HUES48 (cell line): Measurements from ENCODE around the gene PNPLA5.

Experiments used
- H3K27ac ChIP-seq: one replicate; pipeline ENCODE4 v1.7.0; 2013; ENCODE audit warnings: low read depth, low read length, inconsistent platforms
- H3K27me3 ChIP-seq: 2 replicates; pipeline ENCODE4 v1.6.1; 2013; ENCODE audit warnings: mild to moderate bottlenecking, low read length; ENCODE audit not compliant: control insufficient read depth, insufficient read depth
- H3K36me3 ChIP-seq: 2 replicates; pipeline ENCODE4 v1.6.1; 2013; ENCODE audit warnings: low read length; ENCODE audit not compliant: control insufficient read depth, insufficient read depth
- H3K4me1 ChIP-seq: 2 replicates; pipeline ENCODE4 v1.6.1; 2013; ENCODE audit warnings: mild to moderate bottlenecking, low read length; ENCODE audit not compliant: control insufficient read depth, insufficient read depth
- H3K4me3 ChIP-seq: 2 replicates; pipeline ENCODE4 v1.5.1; 2013; ENCODE audit warnings: mild to moderate bottlenecking, low read depth, low read length
- H3K9ac ChIP-seq: 2 replicates; pipeline ENCODE4 v1.6.1; 2013; ENCODE audit warnings: mild to moderate bottlenecking, low read depth, low read length, moderate library complexity
- H3K9me3 ChIP-seq: 2 replicates; pipeline ENCODE4 v1.6.1; 2013; ENCODE audit warnings: low read length; ENCODE audit not compliant: control insufficient read depth, insufficient read depth

The PNPLA5 gene

GRCh38 chr22:43891360-43892182, at the start of gene PNPLA5:
Gene PNPLA5 (minus strand): TSS chr22:43892013. CDS start chr22:43891880, 133 bp downstream.
- Histone ChIP-seq H3K4me3 (peak within 1 kb of the TSS; percentile 81), H3K9me3 (no peaks in the 10 kb centered on the region), H3K27me3 (peaks cover 15% of the 10 kb centered on the region), H3K9ac (peak within 1 kb of the TSS; percentile 62), H3K27ac (no peak within 1 kb of the TSS), H3K36me3 (no peaks in the 10 kb centered on the region; the same call in 1 of the 2 replicates), H3K4me1 (0 out of 2 replicates have a peak, but pooled peaks cover 2% of the 10 kb centered on the region)

- Histone ChIP-seq H3K9me3 (no peaks in the 10 kb centered on the region), H3K36me3 (peaks cover 84% of the 10 kb centered on the region), H3K9ac (no peak overlapping the region), H3K4me3 (no peak overlapping the region), H3K4me1 (no peaks in the 10 kb centered on the region), H3K27me3 (no peaks in the 10 kb centered on the region), H3K27ac (no peak overlapping the region)
Observed at GRCh38 chr22:43941449-43941848, 49.6 kb upstream of the PNPLA5 start.

- no peak overlapping the region for H3K4me3 ChIP-seq
- H3K9me3 ChIP-seq = no peaks in the 10 kb centered on the region
- peaks cover 89% of the 10 kb centered on the region for H3K36me3 ChIP-seq
- H3K27me3 ChIP-seq = no peaks in the 10 kb centered on the region
- H3K27ac ChIP-seq = no peak overlapping the region
- no peaks in the 10 kb centered on the region for H3K4me1 ChIP-seq
- H3K9ac ChIP-seq = no peak overlapping the region
Observed at GRCh38 chr22:43931771-43932170, 40.0 kb upstream of the PNPLA5 start.

GRCh38 chr22:43928908-43929307, 37.1 kb upstream of the PNPLA5 start:
- H3K9ac ChIP-seq = no peak overlapping the region
- no peaks in the 10 kb centered on the region for H3K9me3 ChIP-seq
- H3K27ac ChIP-seq = no peak overlapping the region
- 0 out of 2 replicates have a peak, but pooled peaks cover 6% of the 10 kb centered on the region for H3K4me1 ChIP-seq
- peaks cover 66% of the 10 kb centered on the region for H3K36me3 ChIP-seq
- H3K27me3 ChIP-seq = no peaks in the 10 kb centered on the region
- no peak overlapping the region for H3K4me3 ChIP-seq

GRCh38 chr22:43928468-43928867, 36.7 kb upstream of the PNPLA5 start:
- H3K4me1 ChIP-seq = 0 out of 2 replicates have a peak, but pooled peaks cover 6% of the 10 kb centered on the region
- no peak overlapping the region for H3K4me3 ChIP-seq
- no peaks in the 10 kb centered on the region for H3K27me3 ChIP-seq
- H3K27ac ChIP-seq = no peak overlapping the region
- H3K9ac ChIP-seq = no peak overlapping the region
- no peaks in the 10 kb centered on the region for H3K9me3 ChIP-seq
- peaks cover 62% of the 10 kb centered on the region for H3K36me3 ChIP-seq

GRCh38 chr22:43926349-43926710, 34.5 kb upstream of the PNPLA5 start:
- Histone ChIP-seq H3K9me3 (no peaks in the 10 kb centered on the region), H3K4me3 (no peak overlapping the region), H3K27me3 (no peaks in the 10 kb centered on the region), H3K36me3 (peaks cover 41% of the 10 kb centered on the region), H3K9ac (no peak overlapping the region), H3K4me1 (0 out of 2 replicates have a peak, but pooled peaks cover 10% of the 10 kb centered on the region), H3K27ac (no peak overlapping the region)

GRCh38 chr22:43925433-43926348, 33.9 kb upstream of the PNPLA5 start:
- H3K4me1 ChIP-seq = 0 out of 2 replicates have a peak, but pooled peaks cover 10% of the 10 kb centered on the region

GRCh38 chr22:43924877-43925276, 33.1 kb upstream of the PNPLA5 start:
- H3K9ac ChIP-seq = no peak overlapping the region
- no peaks in the 10 kb centered on the region for H3K27me3 ChIP-seq
- H3K27ac ChIP-seq = peak overlapping the region; percentile 67

More at GRCh38 chr22:43925433-43926348, 33.9 kb upstream of the PNPLA5 start:
- Histone ChIP-seq H3K4me3 (peak overlapping the region; percentile 84), H3K27ac (peak overlapping the region; percentile 67), H3K27me3 (no peaks in the 10 kb centered on the region), H3K36me3 (peaks cover 36% of the 10 kb centered on the region), H3K9me3 (no peaks in the 10 kb centered on the region), H3K9ac (no peak overlapping the region)

GRCh38 chr22:43923631-43924464, 32.0 kb upstream of the PNPLA5 start, which contains the start of gene PNPLA3:
Gene PNPLA3 (plus strand): TSS chr22:43923805. CDS start chr22:43923912, 107 bp downstream.
- Histone ChIP-seq H3K9ac (peak within 1 kb of the TSS; percentile 72), H3K9me3 (no peaks in the 10 kb centered on the region), H3K27ac (peak within 1 kb of the TSS; percentile 84), H3K4me1 (0 out of 2 replicates have a peak, but pooled peaks cover 10% of the 10 kb centered on the region), H3K4me3 (peak within 1 kb of the TSS; percentile 84), H3K27me3 (no peaks in the 10 kb centered on the region), H3K36me3 (peaks cover 22% of the 10 kb centered on the region)

More at GRCh38 chr22:43924877-43925276, 33.1 kb upstream of the PNPLA5 start:
- Histone ChIP-seq H3K9me3 (no peaks in the 10 kb centered on the region), H3K4me1 (0 out of 2 replicates have a peak, but pooled peaks cover 10% of the 10 kb centered on the region), H3K36me3 (peaks cover 28% of the 10 kb centered on the region), H3K4me3 (peak overlapping the region; percentile 84)

GRCh38 chr22:43923191-43923590, 31.4 kb upstream of the PNPLA5 start:
- Histone ChIP-seq H3K4me1 (0 out of 2 replicates have a peak, but pooled peaks cover 10% of the 10 kb centered on the region), H3K9me3 (no peaks in the 10 kb centered on the region), H3K27me3 (no peaks in the 10 kb centered on the region), H3K27ac (peak overlapping the region; percentile 72), H3K36me3 (peaks cover 16% of the 10 kb centered on the region), H3K4me3 (peak overlapping the region; percentile 67), H3K9ac (no peak overlapping the region)
